SU-DHL-6 (cell line): ENCODE measurements around the gene USB1.

ENCODE experiments used
- H2AFZ ChIP-seq: fragments of 200-600 bp; sonication (generic); 2 replicates; pipeline ENCODE4 v1.6.1; 2014; ENCODE audit warnings: low read depth, mild to moderate bottlenecking, moderate library complexity, mixed read lengths, antibody characterized with exemption, low read length; ENCODE audit not compliant: severe bottlenecking
- H3F3A ChIP-seq: fragments of 200-600 bp; shearing (Covaris generic); 2 replicates; pipeline ENCODE4 v1.6.0; 2016; ENCODE audit warnings: antibody characterized with exemption, mild to moderate bottlenecking; ENCODE audit not compliant: insufficient read depth
- H3K27ac ChIP-seq: fragments of 200-600 bp; sonication (generic); 2 replicates; pipeline ENCODE4 v1.5.1; 2016; ENCODE audit warnings: low read depth, mild to moderate bottlenecking, low read length, moderate library complexity, mixed read lengths
- H3K27me3 ChIP-seq: fragments of 200-600 bp; sonication (generic), shearing (Covaris generic); 2 replicates; pipeline ENCODE4 v1.6.0; 2014; ENCODE audit warnings: mild to moderate bottlenecking, low read length
- H3K36me3 ChIP-seq: fragments of 200-600 bp; sonication (generic); 2 replicates; pipeline ENCODE4 v1.6.1; 2014; ENCODE audit warnings: mild to moderate bottlenecking, low read length, mixed read lengths
- H3K4me2 ChIP-seq: fragments of 300-600, 200-600 bp; shearing (Covaris generic), sonication (generic); 2 replicates; pipeline ENCODE4 v1.6.0; 2014; ENCODE audit warnings: low read length, low read depth, mild to moderate bottlenecking; ENCODE audit not compliant: poor library complexity, severe bottlenecking
- H3K4me3 ChIP-seq: fragments of 200-600 bp; sonication (generic); 2 replicates; pipeline ENCODE4 v1.5.1; 2014; ENCODE audit warnings: antibody characterized with exemption, low read length, mild to moderate bottlenecking, mixed read lengths; ENCODE audit not compliant: insufficient read depth, poor library complexity, severe bottlenecking
- H3K79me2 ChIP-seq: fragments of 200-600 bp; sonication (generic); 2 replicates; pipeline ENCODE4 v1.6.1; 2014; ENCODE audit warnings: mild to moderate bottlenecking, low read length, moderate library complexity; ENCODE audit not compliant: insufficient read depth
- H3K9ac ChIP-seq: fragments of 200-600 bp; sonication (generic); 2 replicates; pipeline ENCODE4 v1.7.0; 2014; ENCODE audit warnings: mild to moderate bottlenecking, low read length
- H3K9me2 ChIP-seq: fragments of 200-600 bp; sonication (generic); replicated peaks from 2 replicates; pipeline ENCODE4 v1.6.1; 2014; ENCODE audit warnings: low read length; ENCODE audit not compliant: insufficient read depth
- H3K9me3 ChIP-seq: fragments of 200-600 bp; sonication (generic); 2 replicates; pipeline ENCODE4 v1.6.1; 2014; ENCODE audit warnings: low read length, mixed read lengths; ENCODE audit not compliant: insufficient read depth
- H4K20me1 ChIP-seq: fragments of 200-600 bp; sonication (generic); 2 replicates; pipeline ENCODE4 v1.6.1; 2014; ENCODE audit warnings: low read depth, mild to moderate bottlenecking, antibody characterized with exemption, low read length, moderate library complexity, mixed read lengths
- EZH2phosphoT487 ChIP-seq: fragments of 200-600 bp; sonication (generic), shearing (Covaris generic); conservative IDR thresholded peaks from 2 replicates; pipeline ENCODE4 v1.6.1; 2018; ENCODE audit warnings: mild to moderate bottlenecking, antibody characterized with exemption, low read length, moderate library complexity, mixed read lengths
- TF ChIP-seq, protein P1 (sequence below): fragments of 200-600 bp; sonication (generic); IDR thresholded peaks from one replicate; pipeline ENCODE4 v1.5.1; 2017; ENCODE audit warnings: antibody characterized with exemption, mild to moderate bottlenecking, low read length, moderate library complexity; ENCODE audit not compliant: insufficient read depth, poor library complexity, severe bottlenecking

The USB1 gene

GRCh38 chr16:58043571-58044155, 42.5 kb downstream of the USB1 start:
- H3K4me3 ChIP-seq = no peak overlapping the region
- H3K36me3 ChIP-seq = no peaks in the 10 kb centered on the region
- no peaks in the 10 kb centered on the region for H3K9me2 ChIP-seq
- H3K9me3 ChIP-seq = no peaks in the 10 kb centered on the region
- no peaks in the 10 kb centered on the region for H3K79me2 ChIP-seq
- no peak overlapping the region for H3K27ac ChIP-seq
- no peak overlapping the region for H2AFZ ChIP-seq
- H4K20me1 ChIP-seq = no peaks in the 10 kb centered on the region
- no peaks in the 10 kb centered on the region for H3F3A ChIP-seq
- no peak for TF ChIP-seq EZH2phosphoT487
- TF ChIP-seq, protein P1, sequence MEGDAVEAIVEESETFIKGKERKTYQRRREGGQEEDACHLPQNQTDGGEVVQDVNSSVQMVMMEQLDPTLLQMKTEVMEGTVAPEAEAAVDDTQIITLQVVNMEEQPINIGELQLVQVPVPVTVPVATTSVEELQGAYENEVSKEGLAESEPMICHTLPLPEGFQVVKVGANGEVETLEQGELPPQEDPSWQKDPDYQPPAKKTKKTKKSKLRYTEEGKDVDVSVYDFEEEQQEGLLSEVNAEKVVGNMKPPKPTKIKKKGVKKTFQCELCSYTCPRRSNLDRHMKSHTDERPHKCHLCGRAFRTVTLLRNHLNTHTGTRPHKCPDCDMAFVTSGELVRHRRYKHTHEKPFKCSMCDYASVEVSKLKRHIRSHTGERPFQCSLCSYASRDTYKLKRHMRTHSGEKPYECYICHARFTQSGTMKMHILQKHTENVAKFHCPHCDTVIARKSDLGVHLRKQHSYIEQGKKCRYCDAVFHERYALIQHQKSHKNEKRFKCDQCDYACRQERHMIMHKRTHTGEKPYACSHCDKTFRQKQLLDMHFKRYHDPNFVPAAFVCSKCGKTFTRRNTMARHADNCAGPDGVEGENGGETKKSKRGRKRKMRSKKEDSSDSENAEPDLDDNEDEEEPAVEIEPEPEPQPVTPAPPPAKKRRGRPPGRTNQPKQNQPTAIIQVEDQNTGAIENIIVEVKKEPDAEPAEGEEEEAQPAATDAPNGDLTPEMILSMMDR = no peak
- H3K4me2 ChIP-seq = no peak overlapping the region
- H3K27me3 ChIP-seq = no peaks in the 10 kb centered on the region
- H3K9ac ChIP-seq = no peak overlapping the region

GRCh38 chr16:58044266-58045019, 43.2 kb downstream of the USB1 start:
- no peaks in the 10 kb centered on the region for H3K79me2 ChIP-seq
- no peak overlapping the region for H3K27ac ChIP-seq
- no peak overlapping the region for H2AFZ ChIP-seq
- H3K9me3 ChIP-seq = no peaks in the 10 kb centered on the region
- H3K27me3 ChIP-seq = no peaks in the 10 kb centered on the region
- H3K4me2 ChIP-seq = no peak overlapping the region
- no peaks in the 10 kb centered on the region for H4K20me1 ChIP-seq
- TF ChIP-seq, protein P1 = no peak
- TF ChIP-seq EZH2phosphoT487 = no peak
- no peaks in the 10 kb centered on the region for H3K9me2 ChIP-seq
- no peaks in the 10 kb centered on the region for H3F3A ChIP-seq
- no peaks in the 10 kb centered on the region for H3K36me3 ChIP-seq
- no peak overlapping the region for H3K4me3 ChIP-seq
- H3K9ac ChIP-seq = no peak overlapping the region

DNA sequence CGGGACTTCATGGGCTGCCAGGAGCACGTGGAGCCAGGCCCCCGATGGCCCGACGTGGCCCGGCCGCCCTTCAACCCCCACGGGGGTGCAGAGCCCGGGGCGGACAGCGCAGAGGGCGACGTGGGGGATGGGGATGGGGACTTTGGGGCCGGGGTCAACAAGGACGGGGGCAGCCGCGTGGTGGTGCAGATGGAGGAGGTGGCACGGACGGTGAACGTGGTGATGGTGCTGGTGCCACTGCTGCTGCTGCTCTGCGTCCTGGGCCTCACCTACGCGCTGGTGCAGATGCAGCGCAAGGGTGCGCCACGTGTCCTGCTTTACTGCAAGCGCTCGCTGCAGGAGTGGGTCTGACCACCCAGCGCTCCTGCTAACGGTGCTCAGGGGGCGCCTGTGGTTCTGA, 43.9 kb downstream of the USB1 start:
- TF ChIP-seq, protein P1 = no peak
- no peak for TF ChIP-seq EZH2phosphoT487
- H2AFZ ChIP-seq = no peak overlapping the region
- H3K4me2 ChIP-seq = no peak overlapping the region
- no peak overlapping the region for H3K27ac ChIP-seq
- no peaks in the 10 kb centered on the region for H3F3A ChIP-seq
- no peaks in the 10 kb centered on the region for H3K9me3 ChIP-seq
- no peaks in the 10 kb centered on the region for H4K20me1 ChIP-seq
- no peaks in the 10 kb centered on the region for H3K79me2 ChIP-seq
- H3K4me3 ChIP-seq = no peak overlapping the region
- H3K9me2 ChIP-seq = no peaks in the 10 kb centered on the region
- H3K36me3 ChIP-seq = no peaks in the 10 kb centered on the region
- H3K9ac ChIP-seq = no peak overlapping the region
- no peaks in the 10 kb centered on the region for H3K27me3 ChIP-seq
